CD1c-positive myeloid dendritic cell (primary cell): ENCODE data around the gene NPM3.

Experiments used
- DNase-seq: peaks from one replicate; pipeline ENCODE4 v3.0.0-alpha.2; 2016; ENCODE audit errors: extremely low spot score

The NPM3 gene

DNA sequence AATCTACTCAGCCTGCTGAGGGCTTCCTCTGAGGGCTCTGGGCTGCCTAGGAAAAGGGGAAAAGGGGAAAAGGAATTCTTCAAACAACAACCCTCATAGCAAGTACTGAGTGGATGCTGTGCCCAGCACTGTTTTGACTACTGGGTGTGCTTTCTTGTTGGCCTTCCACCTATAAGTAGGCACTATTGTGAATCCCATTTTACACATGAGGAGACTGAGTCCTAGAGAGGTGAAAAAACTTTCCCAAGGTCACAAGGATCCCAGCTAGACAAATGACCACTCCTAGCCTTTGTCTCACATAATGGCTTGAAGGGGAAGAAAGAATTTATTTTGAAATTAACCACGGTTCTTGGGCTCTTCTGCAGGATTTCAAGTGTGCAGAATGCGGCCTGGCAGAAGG is 24.4 kb downstream of the NPM3 start:
- no peak for DNase-seq

DNA sequence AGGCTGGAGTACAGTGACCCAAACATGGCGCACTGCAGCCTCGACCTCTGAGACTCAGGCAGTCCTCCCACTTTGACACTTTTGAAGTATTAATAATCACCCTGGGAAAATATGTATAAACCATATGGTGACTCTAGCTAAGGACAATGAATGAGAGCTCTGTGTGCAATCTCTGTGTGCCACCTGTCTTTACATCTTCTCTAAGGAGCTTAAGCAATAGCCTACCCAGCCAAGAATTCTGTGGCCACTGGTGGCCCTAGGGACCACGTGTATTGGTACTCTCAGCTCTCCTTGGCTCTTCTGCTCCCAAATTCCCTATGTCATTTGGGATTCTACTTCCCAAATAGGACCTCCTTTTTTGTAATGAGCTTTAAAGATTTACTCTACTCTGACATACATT is 31.0 kb downstream of the NPM3 start:
- DNase-seq = no peak

DNA sequence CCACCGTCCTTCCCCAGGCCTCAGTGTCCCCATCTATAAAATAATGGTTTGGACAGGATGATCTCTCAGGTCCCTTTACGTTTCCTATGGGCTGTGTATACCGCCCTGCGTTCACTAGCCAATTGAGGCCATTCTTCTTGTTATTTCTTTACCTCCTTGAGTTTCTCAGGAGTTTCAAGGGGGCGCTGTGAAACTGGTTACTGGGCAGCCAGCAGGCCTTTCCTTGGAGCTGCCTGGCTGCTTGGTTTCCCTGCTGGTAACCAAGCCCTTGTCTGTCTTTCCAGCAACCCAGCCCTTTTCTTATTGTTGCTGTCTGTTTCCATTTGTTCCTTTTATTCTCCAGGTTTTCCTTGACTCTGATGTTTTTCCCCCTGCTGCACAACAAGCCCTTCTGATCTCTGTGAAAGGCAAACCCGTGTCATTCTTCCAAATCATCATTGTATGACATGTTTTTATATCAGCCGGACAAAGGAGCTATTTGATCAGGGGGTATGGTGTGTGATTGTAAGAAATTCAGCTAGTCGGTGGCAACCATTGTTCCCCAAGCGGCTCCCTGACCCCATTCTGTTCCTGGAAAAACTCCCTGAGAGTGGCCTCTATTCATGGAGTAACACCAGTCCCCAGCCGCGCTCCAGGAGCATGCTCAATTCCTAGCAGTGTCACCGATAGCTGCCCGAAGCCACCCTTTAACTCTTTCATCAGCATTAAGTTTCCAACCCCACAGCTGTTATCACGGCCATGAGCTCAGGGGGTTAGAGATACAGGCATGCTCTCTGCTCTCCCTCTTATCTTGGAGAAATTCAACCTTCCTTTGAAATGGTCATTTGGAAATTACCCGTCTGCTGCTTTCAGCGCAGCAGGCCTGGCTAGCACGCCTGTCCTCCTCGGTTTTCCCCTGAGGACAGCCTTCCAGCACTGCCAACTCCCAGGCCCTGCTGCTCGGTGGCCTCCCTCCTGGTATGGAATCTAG is 33.9 kb downstream of the NPM3 start:
- no peak for DNase-seq

DNA sequence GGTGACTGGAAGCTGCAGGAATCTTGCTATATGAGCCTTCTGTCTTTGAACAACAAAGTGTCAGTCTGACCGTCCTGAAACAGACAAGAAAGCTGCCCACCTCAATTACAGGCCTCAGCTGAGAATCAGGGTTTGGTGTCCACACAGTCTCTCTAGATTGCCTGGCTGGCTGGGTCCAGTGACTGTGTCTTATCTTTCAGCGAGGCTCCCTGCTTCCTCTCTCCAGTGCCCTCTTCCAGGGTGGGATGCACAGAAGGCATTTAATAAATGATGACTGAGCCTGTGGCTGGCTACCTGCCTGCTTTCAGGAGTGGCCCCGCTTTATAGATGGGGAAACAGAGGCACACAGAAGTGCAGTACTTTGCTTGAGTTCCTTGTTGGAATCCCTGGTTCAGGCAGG is 34.8 kb downstream of the NPM3 start:
- DNase-seq = no peak

DNA sequence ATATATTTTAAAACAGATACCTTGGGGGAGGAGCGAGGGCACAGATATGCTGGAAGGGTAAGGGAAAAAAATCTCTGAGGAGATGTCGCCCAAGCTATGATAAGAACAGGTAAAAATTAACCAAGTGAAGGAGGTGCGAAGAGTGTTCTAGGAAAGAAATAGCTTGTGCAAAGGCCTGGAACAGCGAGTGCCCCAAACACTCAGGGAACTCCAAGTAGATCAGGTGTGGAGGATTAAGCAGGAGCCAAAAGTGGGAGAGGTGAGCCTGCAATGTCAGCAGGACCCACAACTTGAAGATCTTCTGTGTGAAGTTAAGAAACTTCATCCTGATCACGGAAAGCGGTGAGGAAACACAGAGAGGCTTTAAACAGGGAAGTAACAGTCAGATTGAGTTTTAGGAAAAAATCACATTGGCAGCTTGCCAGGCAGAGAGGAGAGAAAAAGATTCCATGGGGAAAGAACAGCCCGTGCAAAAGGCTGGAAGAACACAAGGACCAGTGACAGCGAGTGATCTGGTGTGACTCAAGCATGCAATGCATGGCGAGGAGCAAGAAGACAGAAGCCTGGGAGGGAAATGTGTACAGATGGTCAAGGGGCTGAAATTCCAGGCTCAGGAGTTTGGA is 38.1 kb downstream of the NPM3 start:
- DNase-seq = no peak

DNA sequence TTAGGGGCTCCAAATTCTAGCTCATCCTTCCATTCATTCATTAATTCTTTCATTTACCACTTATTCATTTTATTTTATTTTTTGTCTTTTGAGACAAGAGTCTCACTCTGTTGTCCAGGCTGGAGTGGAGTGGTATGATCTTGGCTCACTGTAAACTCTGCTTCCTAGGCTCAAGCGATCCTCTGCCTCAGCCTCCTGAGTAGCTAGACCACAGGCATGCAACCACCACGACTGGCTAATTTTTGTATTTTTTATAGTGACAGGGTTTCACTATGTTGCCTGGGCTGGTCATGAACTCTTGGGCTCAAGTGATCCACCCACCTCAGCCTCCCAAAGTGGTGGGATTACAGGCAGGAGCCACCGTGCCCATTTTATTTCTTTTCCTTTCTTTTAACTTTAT is 39.0 kb downstream of the NPM3 start:
- DNase-seq = no peak

DNA sequence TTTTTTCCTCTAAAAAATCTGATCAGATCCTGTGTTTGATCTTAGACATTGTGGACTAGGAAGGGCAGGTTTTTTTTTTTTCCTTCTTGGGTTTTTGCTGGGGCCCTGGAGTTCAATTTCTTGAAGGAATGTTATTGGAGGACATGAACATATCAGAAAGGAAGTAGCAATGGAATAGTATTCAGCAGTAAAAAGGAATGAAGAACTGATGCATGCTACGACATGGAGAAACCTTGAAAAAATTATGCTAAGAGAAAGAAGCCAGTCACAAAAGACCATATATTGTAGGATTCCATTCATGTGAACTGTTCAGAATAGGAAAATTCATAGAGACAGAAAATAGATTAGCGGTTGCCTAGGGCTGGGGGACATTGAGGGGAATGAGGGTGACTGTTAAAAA is 41.3 kb downstream of the NPM3 start:
- DNase-seq = no peak

DNA sequence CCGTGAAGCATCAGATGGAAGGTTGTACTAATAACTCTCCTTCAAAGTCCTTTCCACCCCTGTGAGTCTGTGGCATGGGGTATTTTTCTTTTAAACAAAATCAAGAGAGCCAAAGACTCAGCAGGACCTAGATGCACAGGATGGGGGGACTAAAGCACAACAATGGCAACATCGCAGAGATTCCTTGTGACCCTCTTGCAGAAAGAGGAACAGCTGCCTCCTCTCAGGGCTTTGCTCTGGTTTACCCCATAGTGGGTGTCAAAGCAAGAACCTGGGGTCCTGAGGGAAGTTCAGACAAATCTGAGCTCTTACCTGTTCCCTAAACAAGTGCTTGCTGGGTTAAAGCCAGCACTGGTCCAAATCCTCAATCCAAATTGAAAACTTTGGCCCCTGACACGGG is 46.6 kb downstream of the NPM3 start:
- DNase-seq = no peak

DNA sequence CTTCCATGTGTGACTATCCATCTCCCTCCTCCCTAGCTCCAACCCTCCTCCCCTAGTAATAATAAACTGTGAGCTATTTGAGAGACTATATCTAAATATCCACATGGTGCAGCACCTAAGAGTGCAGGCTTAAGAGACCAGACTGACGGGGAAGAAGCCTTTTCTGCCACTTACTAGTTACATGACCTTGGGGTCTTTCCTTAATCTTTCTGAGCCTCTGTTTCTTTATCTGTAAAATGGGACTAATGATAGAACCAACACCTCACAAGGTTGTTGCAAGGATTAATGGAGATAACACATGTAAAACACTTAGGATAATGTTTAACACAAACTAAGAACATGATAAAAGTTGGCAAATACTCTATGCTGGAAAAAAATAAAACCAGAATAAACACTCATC is 51.1 kb downstream of the NPM3 start:
- DNase-seq = no peak
